GM19240 (cell line): ENCODE data around the gene ZNF750.

Experiments
- DNase-seq: peaks from one replicate; pipeline ENCODE4 v3.0.0; 2011; ENCODE audit warnings: low spot score; ENCODE audit not compliant: insufficient read length

Gene ZNF750

GRCh38 chr17:82812601-82813000 lies 27.2 kb downstream of the ZNF750 start:
- no peak for DNase-seq

- no peak for DNase-seq
Observed at GRCh38 chr17:82812058-82812457, 27.8 kb downstream of the ZNF750 start.

- no peak for DNase-seq
Observed at GRCh38 chr17:82810644-82811430, 29.0 kb downstream of the ZNF750 start.

GRCh38 chr17:82808921-82809905 lies 30.6 kb downstream of the ZNF750 start:
- DNase-seq = no peak

GRCh38 chr17:82808006-82808405 lies 31.8 kb downstream of the ZNF750 start:
- DNase-seq = no peak

- DNase-seq = no peak
Observed at GRCh38 chr17:82807562-82807961, 32.3 kb downstream of the ZNF750 start.

- DNase-seq = no peak
Observed at GRCh38 chr17:82807101-82807500, 32.7 kb downstream of the ZNF750 start.

- DNase-seq = no peak
Observed at GRCh38 chr17:82806645-82807044, 33.2 kb downstream of the ZNF750 start.

- no peak for DNase-seq
Observed at GRCh38 chr17:82805823-82806222, 34.0 kb downstream of the ZNF750 start.

GRCh38 chr17:82805254-82805653 lies 34.6 kb downstream of the ZNF750 start:
- no peak for DNase-seq

- DNase-seq = no peak
Observed at GRCh38 chr17:82804442-82805191, 35.2 kb downstream of the ZNF750 start.

GRCh38 chr17:82803606-82804005 lies 36.2 kb downstream of the ZNF750 start:
- DNase-seq = no peak

GRCh38 chr17:82803185-82803584 lies 36.6 kb downstream of the ZNF750 start:
- no peak for DNase-seq

GRCh38 chr17:82802075-82802780 lies 37.6 kb downstream of the ZNF750 start:
- no peak for DNase-seq

GRCh38 chr17:82801377-82801970 lies 38.3 kb downstream of the ZNF750 start:
- no peak for DNase-seq

GRCh38 chr17:82800885-82801284 lies 38.9 kb downstream of the ZNF750 start:
- no peak for DNase-seq

GRCh38 chr17:82799591-82799990 lies 40.2 kb downstream of the ZNF750 start:
- no peak for DNase-seq

- no peak for DNase-seq
Observed at GRCh38 chr17:82798752-82799151, 41.1 kb downstream of the ZNF750 start.

- DNase-seq = no peak
Observed at GRCh38 chr17:82797061-82797460, 42.8 kb downstream of the ZNF750 start.

GRCh38 chr17:82795615-82796014 lies 44.2 kb downstream of the ZNF750 start:
- no peak for DNase-seq
